ENCODE results near the gene CADPS2. TPM values are rescaled to one million over a fixed set of nuclear protein-coding genes. Genes with fewer than 3 reads are reported as not detected.

CADPS2 gene
- total RNA-seq, 1 donor from 2014 or later = 4.4 TPM

DNA sequence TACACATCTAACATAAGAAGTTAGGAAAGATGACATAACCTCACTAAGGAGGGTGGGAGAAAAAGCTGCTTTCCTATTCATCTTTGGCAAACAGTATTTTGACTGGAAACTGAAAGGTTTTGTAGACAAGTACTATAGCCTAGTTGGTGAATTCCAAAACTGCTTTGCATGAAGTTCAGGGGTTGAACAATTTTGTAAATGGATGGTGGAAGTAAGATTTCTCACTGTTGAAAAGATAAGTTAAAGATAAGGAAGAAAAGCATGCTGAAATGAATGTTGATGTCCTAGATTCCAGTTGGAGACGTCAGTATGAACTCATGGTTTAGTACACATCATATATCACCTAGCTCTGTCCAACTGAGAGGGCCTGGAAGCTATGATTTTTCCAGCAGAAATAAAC lies 422.6 kb downstream of the CADPS2 start:
- TF ChIP-seq, protein P1, sequence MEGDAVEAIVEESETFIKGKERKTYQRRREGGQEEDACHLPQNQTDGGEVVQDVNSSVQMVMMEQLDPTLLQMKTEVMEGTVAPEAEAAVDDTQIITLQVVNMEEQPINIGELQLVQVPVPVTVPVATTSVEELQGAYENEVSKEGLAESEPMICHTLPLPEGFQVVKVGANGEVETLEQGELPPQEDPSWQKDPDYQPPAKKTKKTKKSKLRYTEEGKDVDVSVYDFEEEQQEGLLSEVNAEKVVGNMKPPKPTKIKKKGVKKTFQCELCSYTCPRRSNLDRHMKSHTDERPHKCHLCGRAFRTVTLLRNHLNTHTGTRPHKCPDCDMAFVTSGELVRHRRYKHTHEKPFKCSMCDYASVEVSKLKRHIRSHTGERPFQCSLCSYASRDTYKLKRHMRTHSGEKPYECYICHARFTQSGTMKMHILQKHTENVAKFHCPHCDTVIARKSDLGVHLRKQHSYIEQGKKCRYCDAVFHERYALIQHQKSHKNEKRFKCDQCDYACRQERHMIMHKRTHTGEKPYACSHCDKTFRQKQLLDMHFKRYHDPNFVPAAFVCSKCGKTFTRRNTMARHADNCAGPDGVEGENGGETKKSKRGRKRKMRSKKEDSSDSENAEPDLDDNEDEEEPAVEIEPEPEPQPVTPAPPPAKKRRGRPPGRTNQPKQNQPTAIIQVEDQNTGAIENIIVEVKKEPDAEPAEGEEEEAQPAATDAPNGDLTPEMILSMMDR (conservative IDR thresholded peaks at IDR 0.05; ENCODE audit: low read depth, low read length) = no peak
- H3K4me3 ChIP-seq (ENCODE audit: low read depth, low read length) = no peak overlapping the region
- DNase-seq (ENCODE audit: low read depth) = no peak

DNA sequence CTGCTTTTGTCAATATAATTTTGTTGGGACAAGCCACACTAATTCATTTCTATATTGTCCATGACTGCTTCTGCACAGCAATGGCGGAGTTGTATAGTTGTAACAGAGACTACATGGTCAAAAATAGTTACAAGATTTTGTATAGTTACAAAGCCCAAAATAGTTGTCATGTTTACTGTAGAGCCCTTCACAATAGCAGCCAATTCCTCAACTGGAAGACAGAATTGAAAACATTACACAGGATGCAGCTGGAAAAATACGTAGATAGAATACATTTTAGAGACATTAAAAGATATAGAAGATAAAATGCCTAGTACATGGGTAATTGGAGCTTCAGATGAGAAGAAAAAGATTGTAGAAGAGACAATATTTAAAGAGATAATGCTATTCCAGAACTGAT lies 425.3 kb downstream of the CADPS2 start:
- TF ChIP-seq, protein P1 (conservative IDR thresholded peaks at IDR 0.05; ENCODE audit: low read depth, low read length) = no peak
- H3K4me3 ChIP-seq (ENCODE audit: low read depth, low read length) = no peak overlapping the region
- no peak for DNase-seq (ENCODE audit: low read depth)

DNA sequence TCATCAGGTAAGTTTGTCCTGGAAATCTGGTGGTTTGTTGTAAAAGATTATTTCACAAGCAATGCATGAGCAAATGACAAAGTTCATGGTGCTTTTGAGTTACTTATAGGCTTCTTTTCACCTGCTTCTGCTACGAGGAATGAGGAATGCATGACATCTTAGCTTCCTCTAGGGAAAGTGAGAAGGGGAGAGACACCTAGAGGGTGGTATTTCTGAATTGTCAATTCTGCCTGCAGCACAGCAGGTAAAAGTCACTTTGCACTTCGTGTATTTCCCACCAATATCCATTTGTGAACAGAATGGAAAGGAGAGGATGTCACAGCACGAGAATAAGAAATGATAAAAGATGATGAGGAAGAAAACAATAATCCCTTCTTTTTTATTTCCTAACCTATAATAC lies 428.3 kb downstream of the CADPS2 start:
- no peak overlapping the region for H3K4me3 ChIP-seq (ENCODE audit: low read depth, low read length)
- no peak for DNase-seq (ENCODE audit: low read depth)

DNA sequence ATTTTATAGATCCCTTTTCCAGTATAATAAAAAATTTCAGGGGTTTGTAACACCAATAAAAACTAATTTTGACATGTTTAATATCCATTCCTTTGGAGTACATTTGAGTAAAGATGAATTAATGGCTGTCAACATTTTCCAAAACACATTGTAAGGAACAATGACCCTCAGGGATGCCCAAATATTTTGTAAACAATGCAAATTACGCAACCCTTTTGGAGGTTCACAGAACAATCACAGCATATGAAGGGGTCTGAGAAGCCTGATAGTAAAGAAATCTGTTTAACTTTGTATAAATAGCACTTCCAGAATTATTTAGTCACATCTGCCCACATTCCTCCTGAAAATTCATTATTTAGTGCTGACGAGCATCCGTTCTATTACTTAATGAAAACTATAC lies 428.9 kb downstream of the CADPS2 start:
- DNase-seq (ENCODE audit: low read depth) = no peak
- no peak overlapping the region for H3K4me3 ChIP-seq (ENCODE audit: low read depth, low read length)
- TF ChIP-seq, protein P1 (conservative IDR thresholded peaks at IDR 0.05; ENCODE audit: low read depth, low read length) = no peak

More for the DNA sequence above, 428.3 kb downstream of the CADPS2 start:
- TF ChIP-seq, protein P1 (conservative IDR thresholded peaks at IDR 0.05; ENCODE audit: low read depth, low read length) = no peak

DNA sequence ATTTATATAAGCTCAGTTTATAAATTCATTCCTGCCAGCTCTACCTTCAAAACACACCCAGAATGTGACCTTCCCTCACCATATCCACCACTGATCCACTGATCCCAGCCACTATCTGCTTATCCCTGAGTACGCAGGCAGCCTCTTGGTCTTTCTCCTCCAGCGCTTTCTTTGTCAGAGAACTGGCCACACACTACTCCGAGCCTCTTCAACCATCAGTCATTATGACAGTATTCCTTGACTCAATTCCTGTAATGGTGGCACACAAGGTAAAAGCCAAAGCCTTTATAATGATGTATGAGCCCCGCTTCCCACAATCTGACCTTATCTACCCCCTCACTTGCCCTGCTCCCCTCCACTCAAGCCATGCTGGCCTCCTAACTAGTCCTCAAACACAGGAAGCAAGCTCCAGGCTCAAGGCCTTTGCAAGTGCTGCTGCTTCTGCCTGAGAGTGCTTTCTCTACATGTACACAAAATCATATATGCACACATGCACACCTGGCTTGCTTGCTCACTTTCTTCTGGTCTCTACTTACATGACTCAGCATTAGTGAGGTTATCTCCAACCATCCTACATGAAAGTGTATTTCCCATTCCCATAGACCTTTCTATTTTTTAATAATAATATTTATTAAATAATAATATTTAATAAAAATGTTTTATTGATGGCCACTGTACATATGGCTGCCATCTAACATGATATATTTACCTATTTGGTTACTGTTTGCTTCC lies 431.3 kb downstream of the CADPS2 start:
- no peak overlapping the region for H3K4me3 ChIP-seq (ENCODE audit: low read depth, low read length)
- TF ChIP-seq, protein P1 (conservative IDR thresholded peaks at IDR 0.05; ENCODE audit: low read depth, low read length) = no peak

DNA sequence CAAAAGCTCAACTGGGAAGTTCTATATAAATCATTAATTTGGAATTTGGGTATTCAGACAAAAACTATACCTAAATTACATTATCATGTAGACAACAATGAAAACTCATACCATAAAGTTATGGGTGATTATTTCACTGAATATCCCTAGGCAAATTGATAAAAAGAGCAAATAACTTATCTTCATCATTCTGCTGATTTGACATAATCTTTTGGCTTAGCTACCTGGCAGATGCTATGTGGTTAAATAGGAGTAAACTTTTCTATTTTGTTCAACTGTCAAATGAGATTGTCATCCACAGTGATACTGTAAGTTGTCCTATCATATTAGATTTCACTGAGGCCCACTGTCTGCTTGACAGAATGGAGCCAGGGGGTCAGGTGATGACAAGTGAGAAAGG lies 432.8 kb downstream of the CADPS2 start:
- H3K4me3 ChIP-seq (ENCODE audit: low read depth, low read length) = no peak overlapping the region
- no peak for DNase-seq (ENCODE audit: low read depth)
- TF ChIP-seq, protein P1 (conservative IDR thresholded peaks at IDR 0.05; ENCODE audit: low read depth, low read length) = no peak

More for the DNA sequence above, 431.3 kb downstream of the CADPS2 start:
- DNase-seq (ENCODE audit: low read depth) = no peak

All from epithelial cell of proximal tubule (primary cell).